ENCODE measurements around the gene CELSR2.

- TF ChIP-seq CTCF (IDR thresholded peaks at IDR 0.05) (no peak), ZFX (IDR thresholded peaks at IDR 0.05; ENCODE audit: borderline replicate concordance) (no peak)
Observed at GRCh38 chr1:109316506-109316905, 67.2 kb downstream of the CELSR2 start.
